Mucosa of descending colon (tissue), 3 donors: Measurements from ENCODE around the gene RIT2. TPM values are rescaled to one million over a fixed set of nuclear protein-coding genes. Genes with fewer than 3 reads are reported as not detected.

Experiments used
- ATAC-seq: fragments of 200-7000 bp; cut with Tn5 transposase; one replicate; pipeline ENCODE4 v1.9.1; 2020; ENCODE audit warnings: mild to moderate bottlenecking, moderate library complexity
- DNase-seq, 3 donors: peaks; one replicate each; pipeline ENCODE4 v3.0.0-alpha.2; 2020
- H3K36me3 ChIP-seq: fragments of 200-600 bp; one replicate; pipeline ENCODE4 v1.8.0; 2021; ENCODE audit warnings: low read depth, mild to moderate bottlenecking
- H3K4me1 ChIP-seq: fragments of 200-600 bp; one replicate; pipeline ENCODE4 v1.8.0; 2021; ENCODE audit warnings: low read depth, mild to moderate bottlenecking
- H3K4me3 ChIP-seq: fragments of 200-600 bp; one replicate; pipeline ENCODE4 v1.8.0; 2021; ENCODE audit warnings: mild to moderate bottlenecking
- H3K9me3 ChIP-seq: fragments of 200-600 bp; one replicate; pipeline ENCODE4 v1.8.0; 2021; ENCODE audit warnings: mild to moderate bottlenecking
- CTCF ChIP-seq: fragments of 200-600 bp; IDR thresholded peaks from one replicate; pipeline ENCODE4 v1.8.0; 2022; ENCODE audit warnings: antibody characterized with exemption, mild to moderate bottlenecking
- intact Hi-C, 2 donors: fragments of 100-400 bp; cut with DNase I in 1 of 2; cut with micrococcal nuclease in 1 of 2; formaldehyde crosslinking; loops; one replicate each; pipeline versions ENCODE4 v1.11.0 to v1.11.1; 2022; cut with DNase I, micrococcal nuclease
- total RNA-seq, 3 donors: library from RNA; stranded (reverse); fragmentation: NEBNext Ultra II Directional in 2 of 3; extraction: Animal tissue kit (Norgen Biotek cat#: 25700) in 2 of 3; gene quantifications; one replicate each; pipeline versions ENCODE4 v1.2.1 to v1.2.4, GENCODE V29; 2021 to 2023
- donor health status: DM: no; HTN: no; CAD: no; lungs with moderate emphysema.
- donor health status: DM: no; HTN: no; CAD: no.
- donor health status: DM: no; HTN: yes; CAD: no.

RIT2 gene
- total RNA-seq, 3 donors from 2014 or later = 0.44 TPM; not detected in 2

- no peak for TF ChIP-seq CTCF
- intact Hi-C loops = no loop called here
- ATAC-seq (no peak), DNase-seq (no peak)
- Histone ChIP-seq H3K4me3 (no peak overlapping the region), H3K9me3 (no peaks in the 10 kb centered on the region), H3K36me3 (no peaks in the 10 kb centered on the region), H3K4me1 (no peaks in the 10 kb centered on the region)
Measured at GRCh38 chr18:42948831-42949230, 166.7 kb downstream of the RIT2 start.

- no peak for ATAC-seq
- Histone ChIP-seq H3K9me3 (no peaks in the 10 kb centered on the region), H3K4me3 (no peak overlapping the region), H3K4me1 (no peaks in the 10 kb centered on the region), H3K36me3 (no peaks in the 10 kb centered on the region)
- no peak for DNase-seq
- intact Hi-C loops = no loop called here
- no peak for TF ChIP-seq CTCF
Measured at GRCh38 chr18:42941860-42942259, 173.6 kb downstream of the RIT2 start.

GRCh38 chr18:42941021-42941420, 174.5 kb downstream of the RIT2 start:
- Histone ChIP-seq H3K36me3 (no peaks in the 10 kb centered on the region), H3K4me3 (no peak overlapping the region), H3K9me3 (no peaks in the 10 kb centered on the region), H3K4me1 (no peaks in the 10 kb centered on the region)
- ATAC-seq = no peak
- no peak for DNase-seq
- no peak for TF ChIP-seq CTCF
- intact Hi-C loops = no loop called here

GRCh38 chr18:42937436-42937835, 178.0 kb downstream of the RIT2 start:
- intact Hi-C loops = no loop called here
- H3K4me3 ChIP-seq = no peak overlapping the region
- no peak for TF ChIP-seq CTCF
- ATAC-seq (no peak), DNase-seq (no peak)
- no peaks in the 10 kb centered on the region for H3K36me3 ChIP-seq
- H3K9me3 ChIP-seq = no peaks in the 10 kb centered on the region
- no peaks in the 10 kb centered on the region for H3K4me1 ChIP-seq

- no peak for TF ChIP-seq CTCF
- no peaks in the 10 kb centered on the region for H3K36me3 ChIP-seq
- H3K4me3 ChIP-seq = no peak overlapping the region
- intact Hi-C loops = no loop called here
- ATAC-seq = no peak
- H3K4me1 ChIP-seq = no peaks in the 10 kb centered on the region
- H3K9me3 ChIP-seq = no peaks in the 10 kb centered on the region
- DNase-seq = no peak
Measured at GRCh38 chr18:42936289-42936688, 179.2 kb downstream of the RIT2 start.

- Histone ChIP-seq H3K4me3 (no peak overlapping the region), H3K9me3 (no peaks in the 10 kb centered on the region)
- intact Hi-C loops = no loop called here
Measured at GRCh38 chr18:42931491-42931890, 184.0 kb downstream of the RIT2 start.

More at GRCh38 chr18:42931491-42931890, 184.0 kb downstream of the RIT2 start:
- TF ChIP-seq CTCF = no peak
- ATAC-seq (no peak), DNase-seq (peak in 1 of 3 donors; percentile 2)
- H3K4me1 ChIP-seq = no peaks in the 10 kb centered on the region
- H3K36me3 ChIP-seq = no peaks in the 10 kb centered on the region
